K562 (cell line): ENCODE data around the gene TTC5. TPM values are rescaled to one million over a fixed set of nuclear protein-coding genes. Genes with fewer than 3 reads are reported as not detected.

ENCODE experiments used
- CREB1 ChIP-seq, 2 experiments: sonication (generic) in 1 of 2; formaldehyde crosslinking in 1 of 2; IDR thresholded peaks; 2 replicates each; pipeline versions ENCODE4 v1.6.1 to v1.8.0; 2012 to 2022; ENCODE audit warnings: inconsistent platforms in 1 of 2, mild to moderate bottlenecking in 1 of 2, missing genetic modification reagents in 1 of 2, moderate library complexity in 1 of 2
- FOXP1 ChIP-seq: sonication (generic); formaldehyde crosslinking; IDR thresholded peaks from 2 replicates; pipeline ENCODE4 v1.8.0; 2022; ENCODE audit warnings: mild to moderate bottlenecking, missing genetic modification reagents
- HNRNPLL ChIP-seq: fragments of 200-400 bp; formaldehyde crosslinking; IDR thresholded peaks from 2 replicates; pipeline ENCODE4 v1.6.1; 2017; ENCODE audit warnings: low read length, low read depth, mild to moderate bottlenecking; ENCODE audit not compliant: poor library complexity, severe bottlenecking
- MTF1 ChIP-seq: fragments of 250-450 bp; sonication (Bioruptor Pico); IDR thresholded peaks from 2 replicates; pipeline ENCODE4 v1.9.0; 2021; ENCODE audit warnings: moderate library complexity, mild to moderate bottlenecking, inconsistent platforms, borderline replicate concordance
- NFIX ChIP-seq: fragments of 250-450 bp; sonication (Bioruptor Pico); IDR thresholded peaks from 2 replicates; pipeline ENCODE4 v1.4.0; 2020; ENCODE audit warnings: low read depth, mild to moderate bottlenecking, moderate library complexity
- NFYB ChIP-seq: IDR thresholded peaks from 2 replicates; pipeline ENCODE4 v1.6.1; 2011; ENCODE audit warnings: mild to moderate bottlenecking, moderate library complexity; ENCODE audit not compliant: insufficient read length; ENCODE audit errors: extremely low read depth
- POLR2G ChIP-seq: fragments of 200-400 bp; formaldehyde crosslinking; IDR thresholded peaks from 2 replicates; pipeline ENCODE4 v1.6.1; 2017; ENCODE audit warnings: low read depth, mild to moderate bottlenecking, antibody characterized with exemption, low read length, moderate library complexity
- RBM25 ChIP-seq: fragments of 200-400 bp; formaldehyde crosslinking; IDR thresholded peaks from 2 replicates; pipeline ENCODE4 v1.6.1; 2018; ENCODE audit warnings: low read length, low read depth, moderate library complexity; ENCODE audit not compliant: severe bottlenecking
- SETDB1 ChIP-seq: IDR thresholded peaks from one replicate; pipeline ENCODE4 v1.6.1; 2012; ENCODE audit warnings: low read length, control low read depth, inconsistent platforms
- SMARCE1 ChIP-seq: fragments of 450-650 bp; IDR thresholded peaks from 2 replicates; pipeline ENCODE4 v1.7.1; 2016; ENCODE audit warnings: mild to moderate bottlenecking
- SRF ChIP-seq, 2 experiments: fragments of 250-450, 450-650 bp in 1 of 2; sonication (Bioruptor Pico) in 1 of 2; sonication (generic) in 1 of 2; formaldehyde crosslinking; IDR thresholded peaks; 2 replicates each; pipeline versions ENCODE4 v1.5.0 to v1.5.1; 2020 to 2022; ENCODE audit warnings: mild to moderate bottlenecking in 1 of 2, missing genetic modification reagents in 1 of 2
- TBL1XR1 ChIP-seq, 2 experiments: IDR thresholded peaks; 2 replicates each; pipeline ENCODE4 v1.6.1; 2012; ENCODE audit warnings: improper control_type of control experiment in 2 of 2, low read length in 2 of 2, mild to moderate bottlenecking in 1 of 2
- TRIM24 ChIP-seq, 2 experiments: fragments of 450-650 bp; IDR thresholded peaks; 2 replicates each; pipeline ENCODE4 v1.6.1; 2016
- polyA plus RNA-seq, 8 experiments: library from polyadenylated mRNA; depleted of rRNA in 4 of 8; stranded (reverse) in 5 of 8; unstranded in 3 of 8; fragments of >200 nt; fragmentation: Nextera tagmentation in 2 of 8; fragmentation: Illumina TruSeq in 1 of 8; extraction: Ambion mirVana in 2 of 8; extraction: Trizol in 1 of 8; gene quantifications; 2 replicates each; pipeline versions ENCODE4 v1.2.1 to v1.2.3, GENCODE V29; 2011 to 2014; ENCODE audit warnings: inconsistent platforms in 1 of 8, missing spikeins in 1 of 8
- total RNA-seq, 7 experiments: library from RNA; depleted of rRNA in 6 of 7; stranded (reverse); fragments of >200 nt in 6 of 7; fragmentation: Illumina TruSeq in 2 of 7; extraction: Trizol in 2 of 7; gene quantifications; 2 replicates each; pipeline versions ENCODE4 v1.2.1 to v1.2.3, GENCODE V29; 2011 to 2021; ENCODE audit warnings: low replicate concordance in 1 of 7
- TF ChIP-seq, protein P1 (sequence below), 2 experiments: fragments of 150-350 bp in 1 of 2; IDR thresholded peaks; 2 replicates each; pipeline ENCODE4 v1.6.1; 2012 to 2016; ENCODE audit warnings: low read depth in 2 of 2, low read length in 2 of 2, mild to moderate bottlenecking in 1 of 2, moderate library complexity in 1 of 2
- TF ChIP-seq, protein P2 (sequence below), 2 experiments: fragments of 450-650 bp; IDR thresholded peaks; 2 replicates each; pipeline ENCODE4 v1.6.1; 2016
- TF ChIP-seq, protein P3 (sequence below), 2 experiments: fragments of 450-650 bp; IDR thresholded peaks; 2 replicates each; pipeline ENCODE4 v1.6.1; 2018; ENCODE audit warnings: mild to moderate bottlenecking in 2 of 2, low read depth in 1 of 2; ENCODE audit not compliant: partially characterized antibody in 2 of 2
- TF ChIP-seq, protein P4 (sequence below): sonication (generic); formaldehyde crosslinking; IDR thresholded peaks from 2 replicates; pipeline ENCODE4 v1.9.0; 2022; ENCODE audit warnings: mild to moderate bottlenecking, missing genetic modification reagents

TTC5 gene
- total and polyA plus RNA-seq, 9 of the 15 experiments (the other 6 are each of a cell fraction or from before 2014, with no cell fraction given) = 4.8 to 17.1 (median 7.5) TPM

DNA sequence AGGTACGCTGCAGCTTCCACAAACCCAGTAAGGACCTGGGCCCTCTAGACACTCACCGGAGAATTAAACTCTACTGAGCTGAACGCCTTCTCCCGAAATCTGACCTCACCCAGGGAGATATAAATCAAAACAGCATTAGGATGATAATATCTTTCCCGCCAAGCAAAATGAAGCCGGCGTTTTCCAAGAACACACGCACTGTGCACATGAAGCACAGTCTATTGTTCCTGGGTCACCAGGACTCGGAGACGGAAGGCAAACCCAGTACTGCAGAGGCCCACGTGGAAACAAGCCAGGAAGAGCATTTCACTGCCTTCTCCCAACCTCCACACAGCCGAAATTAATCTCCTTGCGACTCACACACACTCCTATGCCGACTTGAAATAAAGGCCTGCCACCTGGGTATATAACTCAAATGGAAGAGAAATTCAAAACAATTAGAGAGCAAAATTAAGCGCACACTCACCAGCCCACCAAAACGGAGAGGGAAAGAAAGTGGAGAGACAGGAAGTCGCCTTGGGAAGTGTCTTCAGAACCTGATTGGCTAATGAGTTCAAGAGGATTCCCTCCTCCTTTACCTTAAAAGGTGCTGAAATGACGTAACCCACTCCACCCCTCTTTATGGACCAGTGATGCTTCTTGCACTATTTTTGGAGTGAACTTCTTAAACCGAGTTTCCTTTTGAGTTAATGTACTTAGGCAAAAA lies 27.2 kb upstream of the TTC5 start, which contains the start of gene CCNB1IP1 (continued):
- TF ChIP-seq RBM25 (peak; percentile 75), FOXP1 (CRISPR knock-in tag) (no peak), TBL1XR1 (IDR thresholded peaks at IDR 0.05; ENCODE audit: low read length in 2 of 2) (no peak), NFIX (no peak), TRIM24 (IDR thresholded peaks at IDR 0.05) (peak in 1 of 2 experiments; percentile 32; a peak in 1 of 4 replicates), POLR2G (peak; percentile 31; the same call in 1 of the 2 replicates), HNRNPLL (peak; percentile 32), MTF1 (no peak), SMARCE1 (no peak), NFYB (peak; percentile 96), SRF (CRISPR knock-in tag; IDR thresholded peaks at IDR 0.05) (peak; percentile 76 to 98; a peak in 3 of 4 replicates), SETDB1 (no peak), CREB1 (IDR thresholded peaks at IDR 0.05) (no peak), CREB1 (CRISPR knock-in tag; IDR thresholded peaks at IDR 0.05) (no peak)
- TF ChIP-seq, protein P1, sequence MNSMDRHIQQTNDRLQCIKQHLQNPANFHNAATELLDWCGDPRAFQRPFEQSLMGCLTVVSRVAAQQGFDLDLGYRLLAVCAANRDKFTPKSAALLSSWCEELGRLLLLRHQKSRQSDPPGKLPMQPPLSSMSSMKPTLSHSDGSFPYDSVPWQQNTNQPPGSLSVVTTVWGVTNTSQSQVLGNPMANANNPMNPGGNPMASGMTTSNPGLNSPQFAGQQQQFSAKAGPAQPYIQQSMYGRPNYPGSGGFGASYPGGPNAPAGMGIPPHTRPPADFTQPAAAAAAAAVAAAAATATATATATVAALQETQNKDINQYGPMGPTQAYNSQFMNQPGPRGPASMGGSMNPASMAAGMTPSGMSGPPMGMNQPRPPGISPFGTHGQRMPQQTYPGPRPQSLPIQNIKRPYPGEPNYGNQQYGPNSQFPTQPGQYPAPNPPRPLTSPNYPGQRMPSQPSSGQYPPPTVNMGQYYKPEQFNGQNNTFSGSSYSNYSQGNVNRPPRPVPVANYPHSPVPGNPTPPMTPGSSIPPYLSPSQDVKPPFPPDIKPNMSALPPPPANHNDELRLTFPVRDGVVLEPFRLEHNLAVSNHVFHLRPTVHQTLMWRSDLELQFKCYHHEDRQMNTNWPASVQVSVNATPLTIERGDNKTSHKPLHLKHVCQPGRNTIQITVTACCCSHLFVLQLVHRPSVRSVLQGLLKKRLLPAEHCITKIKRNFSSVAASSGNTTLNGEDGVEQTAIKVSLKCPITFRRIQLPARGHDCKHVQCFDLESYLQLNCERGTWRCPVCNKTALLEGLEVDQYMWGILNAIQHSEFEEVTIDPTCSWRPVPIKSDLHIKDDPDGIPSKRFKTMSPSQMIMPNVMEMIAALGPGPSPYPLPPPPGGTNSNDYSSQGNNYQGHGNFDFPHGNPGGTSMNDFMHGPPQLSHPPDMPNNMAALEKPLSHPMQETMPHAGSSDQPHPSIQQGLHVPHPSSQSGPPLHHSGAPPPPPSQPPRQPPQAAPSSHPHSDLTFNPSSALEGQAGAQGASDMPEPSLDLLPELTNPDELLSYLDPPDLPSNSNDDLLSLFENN (IDR thresholded peaks at IDR 0.05; ENCODE audit: low read depth in 2 of 2, low read length in 2 of 2) = no peak
- TF ChIP-seq, protein P2, sequence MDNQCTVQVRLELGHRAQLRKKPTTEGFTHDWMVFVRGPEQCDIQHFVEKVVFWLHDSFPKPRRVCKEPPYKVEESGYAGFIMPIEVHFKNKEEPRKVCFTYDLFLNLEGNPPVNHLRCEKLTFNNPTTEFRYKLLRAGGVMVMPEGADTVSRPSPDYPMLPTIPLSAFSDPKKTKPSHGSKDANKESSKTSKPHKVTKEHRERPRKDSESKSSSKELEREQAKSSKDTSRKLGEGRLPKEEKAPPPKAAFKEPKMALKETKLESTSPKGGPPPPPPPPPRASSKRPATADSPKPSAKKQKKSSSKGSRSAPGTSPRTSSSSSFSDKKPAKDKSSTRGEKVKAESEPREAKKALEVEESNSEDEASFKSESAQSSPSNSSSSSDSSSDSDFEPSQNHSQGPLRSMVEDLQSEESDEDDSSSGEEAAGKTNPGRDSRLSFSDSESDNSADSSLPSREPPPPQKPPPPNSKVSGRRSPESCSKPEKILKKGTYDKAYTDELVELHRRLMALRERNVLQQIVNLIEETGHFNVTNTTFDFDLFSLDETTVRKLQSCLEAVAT (IDR thresholded peaks at IDR 0.05) = peak in 1 of 2 experiments; percentile 57; a peak in 1 of 4 replicates
- TF ChIP-seq, protein P3, sequence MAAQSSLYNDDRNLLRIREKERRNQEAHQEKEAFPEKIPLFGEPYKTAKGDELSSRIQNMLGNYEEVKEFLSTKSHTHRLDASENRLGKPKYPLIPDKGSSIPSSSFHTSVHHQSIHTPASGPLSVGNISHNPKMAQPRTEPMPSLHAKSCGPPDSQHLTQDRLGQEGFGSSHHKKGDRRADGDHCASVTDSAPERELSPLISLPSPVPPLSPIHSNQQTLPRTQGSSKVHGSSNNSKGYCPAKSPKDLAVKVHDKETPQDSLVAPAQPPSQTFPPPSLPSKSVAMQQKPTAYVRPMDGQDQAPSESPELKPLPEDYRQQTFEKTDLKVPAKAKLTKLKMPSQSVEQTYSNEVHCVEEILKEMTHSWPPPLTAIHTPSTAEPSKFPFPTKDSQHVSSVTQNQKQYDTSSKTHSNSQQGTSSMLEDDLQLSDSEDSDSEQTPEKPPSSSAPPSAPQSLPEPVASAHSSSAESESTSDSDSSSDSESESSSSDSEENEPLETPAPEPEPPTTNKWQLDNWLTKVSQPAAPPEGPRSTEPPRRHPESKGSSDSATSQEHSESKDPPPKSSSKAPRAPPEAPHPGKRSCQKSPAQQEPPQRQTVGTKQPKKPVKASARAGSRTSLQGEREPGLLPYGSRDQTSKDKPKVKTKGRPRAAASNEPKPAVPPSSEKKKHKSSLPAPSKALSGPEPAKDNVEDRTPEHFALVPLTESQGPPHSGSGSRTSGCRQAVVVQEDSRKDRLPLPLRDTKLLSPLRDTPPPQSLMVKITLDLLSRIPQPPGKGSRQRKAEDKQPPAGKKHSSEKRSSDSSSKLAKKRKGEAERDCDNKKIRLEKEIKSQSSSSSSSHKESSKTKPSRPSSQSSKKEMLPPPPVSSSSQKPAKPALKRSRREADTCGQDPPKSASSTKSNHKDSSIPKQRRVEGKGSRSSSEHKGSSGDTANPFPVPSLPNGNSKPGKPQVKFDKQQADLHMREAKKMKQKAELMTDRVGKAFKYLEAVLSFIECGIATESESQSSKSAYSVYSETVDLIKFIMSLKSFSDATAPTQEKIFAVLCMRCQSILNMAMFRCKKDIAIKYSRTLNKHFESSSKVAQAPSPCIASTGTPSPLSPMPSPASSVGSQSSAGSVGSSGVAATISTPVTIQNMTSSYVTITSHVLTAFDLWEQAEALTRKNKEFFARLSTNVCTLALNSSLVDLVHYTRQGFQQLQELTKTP (IDR thresholded peaks at IDR 0.05; ENCODE audit: low read depth in 1 of 2, partially characterized antibody in 2 of 2) = peak; percentile 65 to 72
- TF ChIP-seq, protein P4, sequence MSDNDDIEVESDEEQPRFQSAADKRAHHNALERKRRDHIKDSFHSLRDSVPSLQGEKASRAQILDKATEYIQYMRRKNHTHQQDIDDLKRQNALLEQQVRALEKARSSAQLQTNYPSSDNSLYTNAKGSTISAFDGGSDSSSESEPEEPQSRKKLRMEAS (CRISPR knock-in tag) = peak; percentile 67
